Subcutaneous abdominal adipose tissue (tissue), 5 donors: ENCODE data around the gene SLC35A4.
"Not testable (repeated sequence)": the region's sequence is repeated elsewhere in the genome, so short reads cannot be mapped to it uniquely, and the experiment has no call there.

Source experiments
- H3K27ac ChIP-seq: one replicate; pipeline ENCODE4 v1.7.0; 2013; ENCODE audit warnings: low read depth, mild to moderate bottlenecking, inconsistent platforms, low read length, moderate library complexity
- H3K27me3 ChIP-seq, 5 donors: one replicate each; pipeline ENCODE4 v1.7.0; 2013; ENCODE audit warnings: low read length in 5 of 5, inconsistent platforms in 1 of 5; ENCODE audit not compliant: control insufficient read depth in 5 of 5, insufficient read depth in 4 of 5
- H3K36me3 ChIP-seq, 5 donors: one replicate each; pipeline ENCODE4 v1.7.0; 2013; ENCODE audit warnings: low read length in 5 of 5; ENCODE audit not compliant: control insufficient read depth in 5 of 5, insufficient read depth in 5 of 5
- H3K4me1 ChIP-seq, 5 donors: one replicate each; pipeline ENCODE4 v1.7.0; 2013; ENCODE audit warnings: low read length in 5 of 5, mild to moderate bottlenecking in 3 of 5, moderate library complexity in 1 of 5; ENCODE audit not compliant: control insufficient read depth in 5 of 5, insufficient read depth in 5 of 5
- H3K4me3 ChIP-seq, 5 donors: one replicate each; pipeline ENCODE4 v1.7.0; 2013; ENCODE audit warnings: low read length in 5 of 5, low read depth in 1 of 5
- H3K9ac ChIP-seq, 5 donors: one replicate each; pipeline ENCODE4 v1.7.0; 2013; ENCODE audit warnings: low read length in 5 of 5, mild to moderate bottlenecking in 4 of 5, moderate library complexity in 3 of 5
- H3K9me3 ChIP-seq, 5 donors: one replicate each; pipeline ENCODE4 v1.7.0; 2013; ENCODE audit warnings: low read length in 5 of 5; ENCODE audit not compliant: control insufficient read depth in 5 of 5
- donor health status: healthy.
- donor health status: healthy.
- donor health status: healthy.
- donor health status: healthy.
- donor health status: healthy.

The SLC35A4 gene

DNA sequence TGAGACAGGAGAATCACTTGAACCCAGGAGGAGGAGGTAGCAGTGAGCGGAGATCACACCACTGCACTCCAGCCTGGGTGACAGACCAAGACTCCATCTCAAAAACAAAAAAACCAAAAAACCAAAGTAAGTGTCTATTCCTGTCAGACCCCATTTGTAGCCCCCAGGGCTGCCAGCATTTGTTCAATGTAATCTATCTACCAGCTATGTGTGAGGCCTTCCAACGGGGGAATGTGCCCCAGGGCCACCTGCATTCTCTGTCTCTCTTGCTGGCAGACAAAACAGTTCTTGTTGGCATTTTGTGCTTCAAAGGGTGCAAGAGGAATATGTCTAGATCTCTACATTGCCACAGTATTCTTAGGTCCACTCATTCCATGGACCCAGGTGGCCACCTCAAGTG is 34.2 kb downstream of the SLC35A4 start:
- Histone ChIP-seq H3K27me3 (no peaks in the 10 kb centered on the region), H3K9me3 (no peaks in the 10 kb centered on the region), H3K4me3 (no peak overlapping the region), H3K27ac (no peak overlapping the region), H3K9ac (no peak overlapping the region), H3K4me1 (peaks cover 2 to 37% (median 18%) of the 10 kb centered on the region in 5 donors), H3K36me3 (no peaks in the 10 kb centered on the region)

DNA sequence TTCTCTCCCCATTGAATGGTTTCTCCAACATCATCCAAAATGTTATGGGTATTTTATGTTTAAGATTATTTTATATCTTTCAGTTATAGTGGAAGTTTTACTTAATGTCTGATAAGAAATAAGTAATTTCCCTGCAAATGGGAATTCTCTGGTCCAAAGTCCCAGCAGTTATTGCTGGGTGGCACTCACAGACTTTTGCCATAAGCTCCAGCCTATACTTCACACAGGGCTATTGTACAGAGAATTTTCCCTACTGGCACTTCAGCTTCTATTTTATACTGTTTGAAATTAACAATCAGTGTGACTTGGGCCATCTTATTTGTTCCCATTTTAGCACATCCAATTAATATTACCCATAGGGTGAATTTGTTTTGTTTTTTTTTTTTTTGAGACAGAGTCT is 35.5 kb downstream of the SLC35A4 start:
- H3K4me1 ChIP-seq = peaks cover 2 to 26% (median 15%) of the 10 kb centered on the region in 5 donors
- H3K4me3 ChIP-seq = no peak overlapping the region
- no peaks in the 10 kb centered on the region for H3K9me3 ChIP-seq
- H3K27ac ChIP-seq = no peak overlapping the region
- H3K36me3 ChIP-seq = no peaks in the 10 kb centered on the region
- no peak overlapping the region for H3K9ac ChIP-seq
- H3K27me3 ChIP-seq = no peaks in the 10 kb centered on the region

DNA sequence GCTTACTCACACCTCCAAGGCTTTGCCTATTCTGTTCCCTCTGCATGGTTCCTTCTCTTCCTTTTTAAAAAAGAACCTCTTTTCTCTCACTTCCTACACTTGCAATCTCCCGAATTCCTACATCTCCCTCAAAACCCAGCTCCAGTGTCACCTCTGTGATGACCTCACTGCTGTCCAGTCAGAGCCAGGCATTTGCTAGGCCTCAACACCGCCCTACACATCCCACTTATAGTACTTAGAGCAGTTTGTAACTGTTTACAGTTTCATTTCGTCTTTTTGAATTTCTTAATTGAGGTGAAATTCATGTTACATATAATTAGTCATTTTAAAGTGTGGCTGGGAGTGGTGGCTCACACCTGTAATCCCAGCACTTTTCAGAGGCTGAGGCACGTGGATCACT is 37.5 kb downstream of the SLC35A4 start:
- no peak overlapping the region for H3K4me3 ChIP-seq
- H3K27me3 ChIP-seq = no peaks in the 10 kb centered on the region
- H3K9ac ChIP-seq = peak overlapping the region in 2 of 5 donors; percentile 4 to 41
- peak overlapping the region; percentile 67 for H3K27ac ChIP-seq
- no peaks in the 10 kb centered on the region for H3K9me3 ChIP-seq
- H3K4me1 ChIP-seq = peaks cover 0 to 8% (median 6%) of the 10 kb centered on the region in 5 donors
- no peaks in the 10 kb centered on the region for H3K36me3 ChIP-seq

DNA sequence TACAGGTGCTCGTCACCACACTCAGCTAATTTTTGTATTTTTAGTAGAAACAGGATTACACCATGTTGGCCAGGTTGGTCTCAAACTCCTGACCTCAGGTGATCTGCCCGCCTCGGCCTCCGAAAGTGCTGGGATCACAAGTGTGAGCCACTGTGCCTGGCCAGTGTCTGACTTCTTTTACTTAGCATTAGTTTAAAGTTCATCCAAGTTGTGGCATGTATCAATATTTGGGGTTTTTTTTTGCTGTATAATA is 38.7 kb downstream of the SLC35A4 start:
- H3K9ac ChIP-seq, H3K9me3 ChIP-seq, H3K27me3 ChIP-seq, H3K27ac ChIP-seq, H3K4me1 ChIP-seq, H3K36me3 ChIP-seq, H3K4me3 ChIP-seq: not testable (repeated sequence)

DNA sequence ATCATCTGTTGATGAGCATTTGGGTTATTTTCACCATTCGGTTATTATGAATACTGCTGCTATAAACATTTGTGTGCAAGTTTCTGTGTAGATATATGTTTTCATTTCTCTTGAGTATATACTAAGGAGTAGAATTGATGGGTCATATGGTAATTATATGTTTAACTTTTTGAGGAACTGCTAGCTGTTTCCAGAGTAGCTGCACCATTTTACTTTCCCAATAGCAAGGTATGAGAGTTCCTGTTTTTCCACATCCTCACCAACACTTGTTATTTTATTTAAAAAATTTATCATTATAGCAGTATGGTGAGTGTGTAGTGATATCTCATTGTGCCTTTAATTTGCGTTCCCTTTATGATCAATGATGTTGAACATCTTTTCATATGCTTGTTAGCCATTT is 39.1 kb downstream of the SLC35A4 start:
- Histone ChIP-seq H3K4me1 (peaks cover 0 to 11% (median 6%) of the 10 kb centered on the region in 5 donors), H3K4me3 (no peak overlapping the region), H3K36me3 (no peaks in the 10 kb centered on the region), H3K9me3 (no peaks in the 10 kb centered on the region), H3K9ac (no peak overlapping the region), H3K27me3 (no peaks in the 10 kb centered on the region), H3K27ac (no peak overlapping the region)

DNA sequence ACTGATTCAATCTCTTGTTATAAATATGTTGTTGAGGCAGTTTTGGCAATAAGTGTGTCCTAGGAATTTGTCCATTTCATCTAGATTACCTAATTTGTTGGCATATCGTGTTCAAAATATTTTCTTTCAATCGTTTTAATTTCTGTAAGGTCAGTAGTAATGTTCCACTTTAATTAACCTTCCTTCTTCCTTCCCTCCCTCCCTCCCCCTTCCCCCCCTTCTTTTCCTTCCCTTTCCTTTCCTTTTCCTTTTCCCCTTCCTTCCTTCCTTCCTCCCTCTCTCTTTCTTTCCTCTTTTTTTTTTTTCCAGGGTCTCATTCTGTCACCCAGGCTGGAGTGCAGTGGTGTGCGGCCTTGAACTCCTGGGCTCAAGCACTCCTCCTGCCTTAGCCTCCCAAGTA is 41.3 kb downstream of the SLC35A4 start:
- no peak overlapping the region for H3K9ac ChIP-seq
- H3K4me1 ChIP-seq = peaks cover 0 to 26% (median 13%) of the 10 kb centered on the region in 5 donors
- H3K4me3 ChIP-seq = no peak overlapping the region
- H3K9me3 ChIP-seq = no peaks in the 10 kb centered on the region
- H3K27ac ChIP-seq = no peak overlapping the region
- no peaks in the 10 kb centered on the region for H3K36me3 ChIP-seq
- H3K27me3 ChIP-seq = no peaks in the 10 kb centered on the region

DNA sequence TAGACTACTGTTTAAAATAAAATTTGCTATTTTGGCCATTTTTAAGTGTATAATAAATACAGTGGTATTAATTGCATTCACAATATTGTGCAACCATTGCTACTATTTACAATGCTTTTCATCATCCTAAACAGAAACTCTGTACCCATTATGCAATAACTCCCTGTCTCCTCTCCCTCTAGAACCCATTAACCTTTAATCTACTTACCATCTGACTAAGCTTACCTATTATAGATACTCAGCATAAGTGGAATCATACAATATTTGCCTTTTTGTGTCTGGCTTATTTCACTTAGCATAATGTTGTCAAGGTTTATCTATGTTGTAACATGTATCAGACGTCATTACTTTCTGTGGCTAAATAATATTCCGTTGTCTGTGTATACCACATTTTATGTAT is 42.4 kb downstream of the SLC35A4 start:
- Histone ChIP-seq H3K9me3 (no peaks in the 10 kb centered on the region), H3K4me1 (peaks cover 0 to 37% (median 23%) of the 10 kb centered on the region in 5 donors), H3K4me3 (no peak overlapping the region), H3K9ac (no peak overlapping the region), H3K27ac (no peak overlapping the region), H3K27me3 (no peaks in the 10 kb centered on the region), H3K36me3 (no peaks in the 10 kb centered on the region)

DNA sequence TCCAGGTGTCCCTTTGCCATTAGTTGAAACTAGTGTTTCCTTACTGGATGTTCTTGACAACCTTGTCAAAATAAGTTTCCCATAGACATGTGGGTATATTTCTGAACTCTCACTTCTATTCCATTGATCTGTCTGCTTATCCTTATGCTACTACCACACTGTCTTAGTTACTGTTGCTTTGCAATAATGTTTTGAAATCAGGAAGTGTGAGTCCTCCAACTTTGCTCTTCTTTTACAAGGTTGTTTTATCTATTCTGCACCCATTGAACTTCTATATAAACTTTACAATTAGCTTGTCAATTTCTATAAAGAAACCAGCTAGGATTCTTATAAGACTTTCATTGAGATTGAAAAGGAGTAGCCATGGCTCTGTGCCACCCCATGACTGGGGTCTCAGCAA is 44.1 kb downstream of the SLC35A4 start:
- no peak overlapping the region for H3K27ac ChIP-seq
- H3K4me3 ChIP-seq = peak overlapping the region in 1 of 5 donors; percentile 17
- H3K27me3 ChIP-seq = no peaks in the 10 kb centered on the region
- no peaks in the 10 kb centered on the region for H3K36me3 ChIP-seq
- no peak overlapping the region for H3K9ac ChIP-seq
- no peaks in the 10 kb centered on the region for H3K9me3 ChIP-seq
- H3K4me1 ChIP-seq = peaks cover 0 to 30% (median 16%) of the 10 kb centered on the region in 5 donors

DNA sequence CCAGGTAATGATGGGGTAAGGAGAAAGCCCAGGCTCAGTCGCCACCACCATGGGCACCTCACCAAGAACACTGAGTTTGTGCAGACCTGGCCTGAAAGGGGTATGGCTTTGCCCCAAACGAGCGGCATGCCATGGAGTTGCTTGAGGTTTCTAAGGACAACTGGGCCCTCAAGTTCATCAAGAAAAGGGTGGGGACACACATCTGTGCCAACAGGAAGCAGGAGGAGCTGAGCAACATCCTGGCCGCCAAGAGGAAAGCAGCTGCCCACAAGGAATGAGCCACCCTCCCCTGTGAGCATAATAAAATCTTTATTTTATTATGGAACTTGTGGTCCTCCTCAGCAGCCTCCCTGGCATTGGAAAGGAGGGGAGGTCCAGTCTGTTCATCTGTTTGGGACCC is 44.5 kb downstream of the SLC35A4 start:
- Histone ChIP-seq H3K4me3 (peak overlapping the region in 1 of 5 donors; percentile 17), H3K4me1 (peaks cover 0 to 30% (median 16%) of the 10 kb centered on the region in 5 donors), H3K9ac (no peak overlapping the region), H3K36me3 (no peaks in the 10 kb centered on the region), H3K27ac (peak overlapping the region; percentile 7), H3K9me3 (no peaks in the 10 kb centered on the region), H3K27me3 (no peaks in the 10 kb centered on the region)

DNA sequence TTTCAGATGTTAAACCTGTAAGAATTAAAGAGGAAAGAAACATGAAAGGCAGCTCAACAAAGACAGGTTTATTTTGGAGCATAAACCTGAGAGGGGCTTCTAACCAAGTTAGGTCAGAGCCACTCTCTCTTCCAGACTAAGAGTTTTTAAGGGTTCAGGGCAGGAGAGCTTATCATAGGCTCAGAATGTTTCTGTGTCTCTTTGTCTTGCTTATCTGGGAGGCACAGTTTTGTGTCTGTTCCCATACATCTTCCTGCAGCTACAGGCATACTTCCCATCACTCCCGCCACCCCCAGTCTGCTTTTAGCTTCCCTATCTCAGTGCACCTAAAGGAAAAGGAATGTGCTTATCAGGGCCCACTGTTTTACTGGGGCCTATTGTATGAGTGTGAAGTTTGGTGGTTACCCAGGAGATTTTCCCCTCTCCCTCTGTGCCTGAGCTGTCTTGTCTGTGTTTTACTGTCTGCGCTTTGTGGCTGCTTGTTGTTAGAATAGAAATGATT is 46.4 kb downstream of the SLC35A4 start:
- H3K9ac ChIP-seq = no peak overlapping the region
- peak overlapping the region; percentile 32 for H3K27ac ChIP-seq
- H3K4me1 ChIP-seq = peaks cover 0 to 30% (median 16%) of the 10 kb centered on the region in 5 donors
- H3K9me3 ChIP-seq = no peaks in the 10 kb centered on the region
- no peak overlapping the region for H3K4me3 ChIP-seq
- H3K27me3 ChIP-seq = no peaks in the 10 kb centered on the region
- no peaks in the 10 kb centered on the region for H3K36me3 ChIP-seq
